SK-N-SH treated with all-trans-retinoic acid at 6 μM for 48 hours (cell line): ENCODE measurements around the gene KCND2.

Source experiments
- CSDC2 ChIP-seq: fragments of 250-450 bp; sonication (Bioruptor Pico); IDR thresholded peaks from 2 replicates; pipeline ENCODE4 v1.5.0; 2020; ENCODE audit warnings: mild to moderate bottlenecking, moderate library complexity
- OSR1 ChIP-seq: fragments of 250-450 bp; sonication (Bioruptor Pico); IDR thresholded peaks from 2 replicates; pipeline ENCODE4 v1.8.0; 2022; ENCODE audit warnings: moderate library complexity, mild to moderate bottlenecking, inconsistent platforms
- TF ChIP-seq, protein P1 (sequence below): fragments of 250-450 bp; sonication (Bioruptor Pico); IDR thresholded peaks from 2 replicates; pipeline ENCODE4 v1.8.0; 2021; ENCODE audit warnings: low read depth, mild to moderate bottlenecking, moderate library complexity, borderline replicate concordance

DNA sequence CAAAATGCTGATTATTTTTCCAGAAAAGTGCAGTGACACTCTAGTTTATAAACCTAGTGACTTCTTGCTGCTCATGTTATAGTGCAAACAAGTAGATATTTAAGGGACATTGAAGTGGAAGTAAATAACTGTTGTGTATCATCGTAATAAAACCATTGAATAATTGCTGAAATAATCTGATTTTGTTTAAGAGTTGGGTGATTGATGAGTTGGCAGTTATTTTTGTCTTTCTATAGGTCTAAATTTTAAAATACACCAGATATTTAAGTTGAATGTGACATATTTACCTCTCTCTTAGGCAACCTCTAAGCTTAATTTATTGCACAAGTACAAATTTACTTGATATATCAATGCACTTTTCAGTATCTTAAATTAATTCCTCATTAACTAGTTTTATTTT, 392.1 kb downstream of the KCND2 start:
- TF ChIP-seq OSR1 (CRISPR knock-in tag) (no peak), CSDC2 (no peak)
- TF ChIP-seq, protein P1, sequence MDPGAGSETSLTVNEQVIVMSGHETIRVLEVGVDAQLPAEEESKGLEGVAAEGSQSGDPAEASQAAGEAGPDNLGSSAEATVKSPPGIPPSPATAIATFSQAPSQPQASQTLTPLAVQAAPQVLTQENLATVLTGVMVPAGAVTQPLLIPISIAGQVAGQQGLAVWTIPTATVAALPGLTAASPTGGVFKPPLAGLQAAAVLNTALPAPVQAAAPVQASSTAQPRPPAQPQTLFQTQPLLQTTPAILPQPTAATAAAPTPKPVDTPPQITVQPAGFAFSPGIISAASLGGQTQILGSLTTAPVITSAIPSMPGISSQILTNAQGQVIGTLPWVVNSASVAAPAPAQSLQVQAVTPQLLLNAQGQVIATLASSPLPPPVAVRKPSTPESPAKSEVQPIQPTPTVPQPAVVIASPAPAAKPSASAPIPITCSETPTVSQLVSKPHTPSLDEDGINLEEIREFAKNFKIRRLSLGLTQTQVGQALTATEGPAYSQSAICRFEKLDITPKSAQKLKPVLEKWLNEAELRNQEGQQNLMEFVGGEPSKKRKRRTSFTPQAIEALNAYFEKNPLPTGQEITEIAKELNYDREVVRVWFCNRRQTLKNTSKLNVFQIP (CRISPR knock-in tag): no peak
